Loucy (cell line): ENCODE data around the gene SULT1C4.
A peak's percentile ranks its signal among the peaks of the same experiment; 100 is the strongest.

Experiments used
- CTCF ChIP-seq: fragments of 200-600 bp; sonication (generic); conservative IDR thresholded peaks from 2 replicates; pipeline ENCODE4 v1.5.1; 2014; ENCODE audit warnings: mild to moderate bottlenecking, antibody characterized with exemption, low read length
- EZH2phosphoT487 ChIP-seq: fragments of 200-600 bp; IDR thresholded peaks from 2 replicates; pipeline ENCODE4 v1.6.1; 2018; ENCODE audit warnings: antibody characterized with exemption, mild to moderate bottlenecking, moderate library complexity, borderline replicate concordance

- TF ChIP-seq CTCF (peak; percentile 60), EZH2phosphoT487 (no peak)
These were observed 19.1 kb downstream of the SULT1C4 start for GRCh38 chr2:108396845-108397244.
